NCI-H526 treated with DMSO at 0.1 percent for 48 hours (cell line): ENCODE measurements around the gene LRRC4C.

Experiments
- DNase-seq: peaks from one replicate; lab custom pipeline; 2025; lab: John Stamatoyannopoulos, UW

Gene LRRC4C

GRCh38 chr11:40291329-40291728, 1168.1 kb downstream of the LRRC4C start:
- DNase-seq = no peak

DNA sequence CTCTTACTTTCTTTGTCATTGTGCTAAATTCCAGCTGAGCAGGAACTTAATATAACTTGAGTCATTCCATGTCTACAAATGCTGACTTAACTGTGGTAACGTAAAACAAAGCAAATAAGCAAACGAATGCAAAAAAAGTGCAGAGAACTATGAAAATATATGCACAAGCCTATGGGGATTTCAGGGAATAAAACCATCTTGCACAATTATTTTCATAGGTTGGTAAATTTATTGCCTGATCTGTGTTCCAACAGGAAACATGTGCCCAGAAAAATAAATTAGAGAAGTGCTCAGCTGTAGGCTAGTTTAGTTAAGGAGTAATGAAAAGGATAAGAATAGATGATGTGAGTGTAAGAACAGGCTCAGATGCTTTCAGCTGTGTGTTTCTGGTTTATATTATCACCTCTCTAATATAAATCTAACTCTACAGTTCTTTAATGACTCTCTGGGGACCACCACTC, 1169.3 kb downstream of the LRRC4C start:
- no peak for DNase-seq

- DNase-seq = no peak
Observed at GRCh38 chr11:40289370-40289769, 1170.1 kb downstream of the LRRC4C start.

DNA sequence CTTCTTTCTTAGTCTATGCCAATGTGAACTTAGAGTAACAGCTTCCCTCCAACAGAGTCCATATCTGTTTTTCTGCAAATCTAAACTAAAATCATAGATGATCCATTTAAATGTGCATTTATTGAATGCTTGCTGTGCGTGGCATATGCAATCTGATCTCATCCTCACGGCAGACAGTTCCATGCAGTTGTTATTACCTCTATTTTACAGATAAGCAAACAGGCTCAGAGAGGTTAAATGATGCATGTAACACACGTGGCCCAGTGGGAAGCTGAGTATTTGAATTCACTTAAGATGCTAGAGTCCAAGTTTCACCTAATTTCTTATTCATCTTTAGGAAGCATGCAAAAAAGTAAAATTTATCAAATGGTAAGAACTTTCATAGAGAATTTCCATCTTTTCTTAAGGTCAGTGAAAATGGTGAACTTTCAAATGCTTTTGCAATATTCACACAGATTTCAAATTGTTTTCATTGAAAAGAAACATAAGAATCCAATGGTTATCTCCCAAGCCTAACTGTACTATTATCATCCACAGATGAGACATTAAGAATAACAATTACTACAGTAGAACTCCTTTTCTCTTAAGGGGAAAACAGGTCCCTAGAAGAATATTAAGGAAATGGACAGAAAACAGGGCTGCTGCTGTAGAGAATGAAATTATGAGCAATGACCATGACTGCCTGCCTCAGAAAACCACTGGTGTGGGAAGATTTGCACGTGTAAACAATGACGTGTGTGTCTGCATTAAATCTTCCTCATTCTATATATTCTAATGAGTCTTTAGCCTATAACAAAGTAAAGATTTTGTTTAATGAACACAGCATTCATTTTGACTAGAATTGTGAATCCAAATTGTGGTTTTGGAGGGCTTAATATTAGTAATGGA, 1171.3 kb downstream of the LRRC4C start:
- DNase-seq = no peak

DNA sequence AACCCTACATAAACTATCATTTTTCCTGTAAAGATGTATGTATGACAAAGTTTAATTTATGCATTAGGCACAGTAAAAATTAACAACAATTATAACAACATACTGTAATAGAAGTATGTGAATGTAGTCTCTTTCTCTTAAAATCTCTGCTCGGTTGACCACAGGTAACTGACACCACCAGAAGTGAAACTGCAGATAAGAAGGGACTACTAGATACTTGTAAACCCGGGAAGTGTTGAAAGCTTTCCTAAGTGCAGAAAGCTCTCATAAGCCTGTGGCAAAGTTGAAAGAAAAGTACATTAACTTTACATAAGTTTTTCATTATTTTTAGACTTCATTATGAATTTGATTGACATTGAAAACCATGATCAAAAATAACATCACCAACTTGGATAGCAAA, 1173.3 kb downstream of the LRRC4C start:
- DNase-seq = no peak

GRCh38 chr11:40285558-40285957, 1173.9 kb downstream of the LRRC4C start:
- no peak for DNase-seq

DNA sequence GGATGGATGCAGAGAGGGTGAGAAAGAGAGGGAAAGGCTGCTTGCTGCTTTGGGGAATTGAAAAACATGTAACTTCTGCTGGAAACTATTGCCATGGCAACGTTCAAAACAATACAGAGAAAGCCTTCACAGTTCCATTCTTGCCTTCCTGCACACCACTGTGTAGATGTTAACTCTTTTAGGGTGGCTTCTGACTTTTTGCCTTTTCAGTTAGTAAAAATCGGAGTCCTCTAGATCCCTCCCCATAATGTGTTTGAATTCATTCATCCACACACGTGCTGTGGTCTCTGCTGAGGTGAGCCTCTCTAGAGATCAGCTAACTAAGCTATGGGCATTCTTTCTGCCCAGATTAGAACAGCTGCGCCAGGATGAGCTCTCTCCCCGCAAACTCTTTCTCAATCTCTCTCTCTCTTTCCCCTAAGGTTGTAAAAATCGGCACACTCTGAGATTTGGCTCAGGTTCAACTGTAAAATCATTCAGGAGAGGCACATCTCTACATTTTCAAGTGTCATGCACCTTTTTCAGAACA, 1178.3 kb downstream of the LRRC4C start:
- no peak for DNase-seq

- DNase-seq = no peak
Observed at GRCh38 chr11:40280159-40281051, 1179.0 kb downstream of the LRRC4C start.

GRCh38 chr11:40276960-40277359, 1182.5 kb downstream of the LRRC4C start:
- DNase-seq = no peak

- no peak for DNase-seq
Observed at GRCh38 chr11:40274017-40274416, 1185.4 kb downstream of the LRRC4C start.

DNA sequence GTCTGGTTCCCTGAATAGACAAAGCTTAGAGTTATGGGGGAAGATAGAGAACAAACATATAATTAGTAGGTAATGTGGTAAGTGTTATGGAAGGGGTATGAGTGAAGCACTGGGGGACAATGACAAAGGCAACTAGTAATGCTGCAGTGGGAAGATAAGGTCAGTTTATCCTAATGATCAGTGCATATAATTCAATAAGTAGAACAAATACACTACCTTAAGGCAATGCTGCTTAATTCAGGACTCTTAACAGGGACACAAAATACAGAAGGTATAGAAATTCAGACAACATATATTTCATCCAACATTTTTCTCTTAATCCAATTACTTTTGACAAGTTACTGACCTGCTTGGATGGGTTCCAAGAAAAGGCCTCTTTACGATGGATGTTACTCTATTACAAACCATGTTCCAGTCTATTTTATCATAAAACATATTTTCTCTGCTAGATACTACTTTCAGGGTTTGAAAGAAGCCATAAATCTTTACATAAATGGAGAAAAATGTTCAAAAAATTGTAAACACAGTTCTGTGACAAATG, 1186.2 kb downstream of the LRRC4C start:
- DNase-seq = no peak

- DNase-seq = no peak
Observed at GRCh38 chr11:40271361-40271760, 1188.1 kb downstream of the LRRC4C start.

- DNase-seq = no peak
Observed at GRCh38 chr11:40269865-40270264, 1189.6 kb downstream of the LRRC4C start.

DNA sequence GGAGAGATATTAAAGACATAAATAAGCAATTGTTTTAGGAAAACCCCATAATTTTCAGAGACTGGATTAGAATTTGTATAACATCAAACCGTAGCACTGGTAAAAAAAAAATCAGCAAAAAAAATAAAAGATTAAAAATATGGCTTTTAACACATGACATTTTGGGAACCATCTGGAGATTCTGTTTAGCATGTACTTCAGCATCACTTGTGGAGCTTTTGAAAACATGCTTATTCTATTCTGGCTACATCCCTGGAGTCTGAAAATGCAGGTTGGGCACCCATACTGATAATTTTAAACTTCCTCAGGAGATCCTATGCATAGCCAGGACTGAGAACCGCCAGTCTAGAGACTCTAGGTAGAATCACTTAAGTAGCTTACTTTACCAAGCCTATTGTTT, 1190.9 kb downstream of the LRRC4C start:
- DNase-seq = no peak

DNA sequence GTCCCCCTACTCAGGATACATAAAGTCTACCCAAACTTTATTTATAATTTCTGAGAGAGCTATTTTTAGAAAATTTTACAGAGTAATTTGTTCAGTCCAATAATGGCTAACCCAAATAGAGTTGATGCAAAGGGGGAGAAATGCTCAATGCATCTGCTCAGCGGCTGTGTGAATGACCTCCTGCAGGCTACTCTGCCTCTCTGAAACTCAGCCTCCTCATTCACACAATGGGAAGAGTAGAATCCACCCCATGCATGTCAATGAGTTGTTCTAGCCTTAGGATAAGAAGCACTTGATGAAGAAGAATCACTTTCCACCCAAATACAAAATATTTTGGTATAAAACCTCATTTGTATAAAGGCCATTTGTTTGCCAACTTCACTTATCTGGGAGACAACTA, 1204.0 kb downstream of the LRRC4C start:
- no peak for DNase-seq

DNA sequence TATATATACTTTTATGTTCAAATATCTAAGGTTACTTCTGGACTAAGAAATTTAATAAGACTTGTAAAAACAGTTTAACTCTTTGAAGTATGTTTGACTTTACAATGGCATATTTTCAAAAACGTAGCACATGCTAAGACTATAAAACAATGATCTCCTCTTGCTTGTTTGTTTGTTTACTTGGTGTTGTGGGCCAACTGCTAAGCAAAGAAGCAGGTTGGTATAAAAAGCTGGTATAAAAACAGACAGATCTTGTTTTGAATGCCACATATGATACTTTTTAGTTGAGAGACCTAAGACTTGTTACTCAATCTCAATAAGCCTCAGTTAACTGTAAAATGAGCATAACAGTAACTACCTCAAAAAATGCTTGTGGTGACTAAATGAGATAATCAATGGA, 1206.3 kb downstream of the LRRC4C start:
- no peak for DNase-seq

DNA sequence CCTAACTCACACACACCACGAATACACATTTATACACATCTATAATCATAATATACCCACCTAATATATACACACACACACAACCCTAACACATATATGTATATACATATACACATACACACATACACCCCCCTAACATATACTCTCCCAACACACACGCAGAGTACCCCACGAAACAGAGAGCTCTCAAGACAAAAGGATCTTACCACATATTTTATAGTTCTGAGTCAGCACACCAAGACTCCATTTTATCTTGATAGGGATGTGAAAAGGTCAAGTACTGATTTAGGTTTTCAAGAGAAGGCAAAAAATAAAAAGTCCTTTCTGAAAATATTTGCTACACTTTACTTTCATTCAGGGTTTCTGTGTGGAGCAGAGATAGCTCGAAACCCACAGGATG, 1207.2 kb downstream of the LRRC4C start:
- DNase-seq = no peak

DNA sequence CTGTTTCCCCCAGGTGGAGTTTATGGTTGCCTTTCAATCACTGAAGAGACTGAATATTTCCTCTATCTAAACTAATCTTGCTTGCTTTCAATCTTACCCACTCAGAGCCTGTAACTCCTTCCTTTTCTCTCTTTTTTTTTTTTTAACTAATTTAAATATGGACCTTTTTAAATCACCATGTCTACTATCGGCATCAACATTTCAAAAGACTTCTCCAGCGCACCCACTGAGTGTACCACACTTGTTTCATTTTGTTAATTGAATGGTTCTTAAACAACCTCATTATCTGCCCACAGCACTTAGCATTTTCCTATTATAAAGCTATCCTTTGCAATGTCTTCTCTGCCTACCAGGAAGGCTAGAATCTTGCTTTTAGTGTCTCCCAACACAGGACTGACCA, 1212.5 kb downstream of the LRRC4C start:
- DNase-seq = no peak

- DNase-seq = no peak
Observed at GRCh38 chr11:40241524-40242051, 1217.9 kb downstream of the LRRC4C start.

- no peak for DNase-seq
Observed at GRCh38 chr11:40240284-40240683, 1219.2 kb downstream of the LRRC4C start.

GRCh38 chr11:40236526-40236925, 1222.9 kb downstream of the LRRC4C start:
- DNase-seq = no peak

DNA sequence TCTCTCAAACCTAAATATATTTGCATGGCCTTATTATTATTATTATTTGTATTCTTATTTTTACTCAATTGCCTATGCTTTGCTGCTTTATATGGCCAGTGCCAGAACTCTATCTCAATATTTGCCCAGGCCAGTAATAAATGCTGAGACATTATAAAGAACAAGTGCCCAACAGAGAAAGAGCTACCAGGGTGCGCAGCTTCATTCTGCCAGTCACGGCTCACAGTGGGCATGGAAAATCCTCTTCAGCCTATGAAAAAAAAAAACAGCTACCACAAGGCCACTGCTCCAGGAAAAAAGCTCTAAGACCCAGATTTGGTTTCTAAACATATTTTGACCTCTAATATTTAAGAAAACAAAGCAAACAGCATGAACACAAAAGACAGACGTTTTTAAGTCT, 1223.6 kb downstream of the LRRC4C start:
- no peak for DNase-seq
